WTC11 (cell line): ENCODE measurements around the gene NRSN1.

Experiments
- CREB1 ChIP-seq: sonication (generic); formaldehyde crosslinking; IDR thresholded peaks from 2 replicates; pipeline ENCODE4 v1.8.0; 2023; ENCODE audit warnings: mild to moderate bottlenecking, missing genetic modification reagents
- CREM ChIP-seq: sonication (generic); formaldehyde crosslinking; IDR thresholded peaks from 2 replicates; pipeline ENCODE4 v1.8.1; 2022; ENCODE audit warnings: mild to moderate bottlenecking, missing genetic modification reagents, moderate library complexity
- FOXJ3 ChIP-seq: sonication (generic); formaldehyde crosslinking; IDR thresholded peaks from 2 replicates; pipeline ENCODE4 v1.9.0; 2021; ENCODE audit warnings: missing genetic modification reagents, mild to moderate bottlenecking, borderline replicate concordance
- FOXK1 ChIP-seq: sonication (generic); formaldehyde crosslinking; IDR thresholded peaks from 2 replicates; pipeline ENCODE4 v1.8.0; 2022; ENCODE audit warnings: mild to moderate bottlenecking, moderate library complexity, missing genetic modification reagents
- FOXP4 ChIP-seq: sonication (generic); formaldehyde crosslinking; IDR thresholded peaks from 2 replicates; pipeline ENCODE4 v1.8.0; 2022; ENCODE audit warnings: mild to moderate bottlenecking, missing genetic modification reagents
- PREB ChIP-seq: sonication (generic); formaldehyde crosslinking; IDR thresholded peaks from 2 replicates; pipeline ENCODE4 v1.8.1; 2022; ENCODE audit warnings: mild to moderate bottlenecking, missing genetic modification reagents, moderate library complexity, borderline replicate concordance
- SOX15 ChIP-seq: fragments of 250-450 bp; sonication (Bioruptor Pico); IDR thresholded peaks from 2 replicates; pipeline ENCODE4 v1.9.0; 2021; ENCODE audit warnings: mild to moderate bottlenecking
- ZNF263 ChIP-seq: sonication (generic); formaldehyde crosslinking; IDR thresholded peaks from 2 replicates; pipeline ENCODE4 v1.8.1; 2022; ENCODE audit warnings: low read depth, mild to moderate bottlenecking, moderate library complexity, missing genetic modification reagents
- TF ChIP-seq, protein P1 (sequence below): fragments of 200-600 bp; IDR thresholded peaks from 2 replicates; pipeline ENCODE4 v1.8.0; 2022; ENCODE audit warnings: antibody characterized with exemption

DNA sequence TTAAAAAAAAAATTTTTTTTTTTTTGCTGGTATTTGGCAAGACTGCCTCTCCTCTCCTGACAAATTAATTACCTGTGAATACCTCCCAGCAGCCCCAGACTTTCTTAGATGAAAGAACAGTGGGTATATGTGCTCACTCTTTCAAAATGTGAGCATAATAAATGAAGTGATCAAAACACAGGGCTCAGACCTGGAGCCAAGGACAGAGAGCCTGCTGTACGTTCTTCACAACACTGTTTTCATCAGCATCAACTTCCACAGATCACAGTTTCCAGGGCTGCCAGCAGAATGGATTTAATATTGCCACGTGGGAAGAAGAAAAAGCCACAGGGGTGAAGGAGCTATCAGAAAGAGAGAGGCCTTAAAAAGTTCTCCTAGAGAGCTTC lies 25.3 kb upstream of the NRSN1 start:
- TF ChIP-seq, protein P1, sequence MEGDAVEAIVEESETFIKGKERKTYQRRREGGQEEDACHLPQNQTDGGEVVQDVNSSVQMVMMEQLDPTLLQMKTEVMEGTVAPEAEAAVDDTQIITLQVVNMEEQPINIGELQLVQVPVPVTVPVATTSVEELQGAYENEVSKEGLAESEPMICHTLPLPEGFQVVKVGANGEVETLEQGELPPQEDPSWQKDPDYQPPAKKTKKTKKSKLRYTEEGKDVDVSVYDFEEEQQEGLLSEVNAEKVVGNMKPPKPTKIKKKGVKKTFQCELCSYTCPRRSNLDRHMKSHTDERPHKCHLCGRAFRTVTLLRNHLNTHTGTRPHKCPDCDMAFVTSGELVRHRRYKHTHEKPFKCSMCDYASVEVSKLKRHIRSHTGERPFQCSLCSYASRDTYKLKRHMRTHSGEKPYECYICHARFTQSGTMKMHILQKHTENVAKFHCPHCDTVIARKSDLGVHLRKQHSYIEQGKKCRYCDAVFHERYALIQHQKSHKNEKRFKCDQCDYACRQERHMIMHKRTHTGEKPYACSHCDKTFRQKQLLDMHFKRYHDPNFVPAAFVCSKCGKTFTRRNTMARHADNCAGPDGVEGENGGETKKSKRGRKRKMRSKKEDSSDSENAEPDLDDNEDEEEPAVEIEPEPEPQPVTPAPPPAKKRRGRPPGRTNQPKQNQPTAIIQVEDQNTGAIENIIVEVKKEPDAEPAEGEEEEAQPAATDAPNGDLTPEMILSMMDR = no peak
- no peak for TF ChIP-seq CREB1
- TF ChIP-seq FOXP4 (CRISPR knock-in tag) = no peak
- TF ChIP-seq FOXJ3 (CRISPR knock-in tag) = no peak
- TF ChIP-seq CREM (CRISPR knock-in tag) = no peak
- TF ChIP-seq FOXK1 (CRISPR knock-in tag) = no peak
- no peak for TF ChIP-seq SOX15
- TF ChIP-seq PREB (CRISPR knock-in tag) = no peak
- no peak for TF ChIP-seq ZNF263 (CRISPR knock-in tag)
